Measurements from ENCODE around the gene ADAM33.

Gene ADAM33

DNA sequence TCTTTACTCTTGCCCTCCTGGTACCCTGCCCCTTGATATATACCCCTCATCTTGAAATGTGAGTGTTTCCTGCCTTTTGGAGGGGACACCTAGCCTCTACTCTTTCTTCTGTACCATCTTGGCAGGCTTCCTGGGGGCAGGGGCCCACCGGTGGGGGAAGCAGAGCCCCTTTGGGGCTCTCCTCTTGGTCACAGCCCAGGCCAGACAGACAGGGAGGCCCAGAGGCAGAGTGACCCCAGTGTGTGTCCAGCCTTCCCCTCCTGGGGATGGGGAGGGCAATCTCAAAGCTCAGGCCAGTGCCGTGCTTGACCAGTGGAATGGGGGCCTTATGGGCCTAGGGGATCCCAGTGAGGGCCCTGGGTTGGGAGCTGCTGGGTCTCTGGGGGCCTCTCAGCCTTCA is 3.6 kb downstream of the ADAM33 start:
- Histone ChIP-seq H4K91ac (ENCODE audit: low read depth, low read length, poor library complexity) (no peak overlapping the region), H4K8ac (ENCODE audit: low read depth, low read length) (no peak overlapping the region), H3K4ac (ENCODE audit: low read length) (no peak overlapping the region), H3K14ac (ENCODE audit: low read length) (no peak overlapping the region), H2BK120ac (ENCODE audit: low read depth, low read length) (no peak overlapping the region), H3K4me3 (ENCODE audit: low read length in 2 of 2) (no peak overlapping the region), H3K9me3 (replicated peaks in 1 of 2; ENCODE audit: control insufficient read depth in 2 of 2, insufficient read depth in 1 of 2, low read depth in 1 of 2, low read length in 2 of 2) (no peaks in the 10 kb centered on the region), H3K23ac (ENCODE audit: low read depth, low read length, poor library complexity) (no peak overlapping the region), H2BK15ac (ENCODE audit: low read length) (peak overlapping the region; percentile 49), H3K36me3 (replicated peaks in 1 of 2; ENCODE audit: control insufficient read depth in 2 of 2, insufficient read depth in 2 of 2, low read length in 2 of 2) (no peaks in the 10 kb centered on the region), H3K4me2 (ENCODE audit: insufficient read depth, low read length, poor library complexity, severe bottlenecking) (no peak overlapping the region), H2AK5ac (ENCODE audit: low read depth, low read length) (no peak overlapping the region), H3K18ac (ENCODE audit: low read length) (no peak overlapping the region), H2BK5ac (ENCODE audit: low read length) (no peak overlapping the region), H3K9ac (ENCODE audit: low read depth, low read length, poor library complexity) (no peak overlapping the region), H2BK12ac (ENCODE audit: low read length) (no peak overlapping the region), H3K27ac (replicated peaks; ENCODE audit: low read length) (no peak overlapping the region), H2AFZ (ENCODE audit: low read length) (peak overlapping the region; percentile 71), H3K4me1 (ENCODE audit: control insufficient read depth in 2 of 2, insufficient read depth in 1 of 2, low read depth in 1 of 2, low read length in 2 of 2) (peaks cover 5 to 16% of the 10 kb centered on the region in 2 donors), H3K27me3 (ENCODE audit: control insufficient read depth in 3 of 3, insufficient read depth in 3 of 3, low read depth in 1 of 3, low read length in 3 of 3) (peaks cover under 1 to 84% (median 33%) of the 10 kb centered on the region in 3 experiments), H3K79me1 (ENCODE audit: low read depth, low read length) (peaks cover 3% of the 10 kb centered on the region)
- no CpG with 5 or more reads among the region's 2 CpGs for WGBS, 2 donors (ENCODE audit: extremely low coverage in 2 of 2, insufficient read length in 2 of 2, insufficient replicate concordance in 1 of 2)
- DNase-seq (ENCODE audit: low spot score) = no peak

DNA sequence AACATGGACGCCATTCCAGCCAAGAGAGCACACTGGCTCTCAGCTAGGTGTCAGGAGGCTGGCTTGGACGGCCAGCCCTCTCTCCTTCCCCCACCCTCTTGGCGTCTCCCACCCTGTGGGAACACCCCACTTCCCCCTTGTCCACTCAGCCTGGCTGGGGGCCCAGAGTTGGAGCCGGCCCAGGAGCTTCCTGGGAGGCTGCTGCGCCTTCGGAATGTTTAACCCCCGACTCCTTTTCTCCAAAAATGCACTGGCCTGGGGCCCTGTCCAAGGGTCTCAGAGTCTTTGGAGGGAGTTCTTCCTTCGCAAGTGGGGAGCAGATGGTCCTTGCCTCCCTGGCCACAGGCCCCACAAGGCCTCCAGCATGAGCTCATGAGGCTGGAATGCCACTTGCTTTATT is 4.1 kb downstream of the ADAM33 start:
- H3K4me3 ChIP-seq (ENCODE audit: low read length in 2 of 2) = no peak overlapping the region
- H3K4ac ChIP-seq (ENCODE audit: low read length) = no peak overlapping the region
- H3K14ac ChIP-seq (ENCODE audit: low read length) = no peak overlapping the region
- H3K27me3 ChIP-seq (ENCODE audit: control insufficient read depth in 3 of 3, insufficient read depth in 3 of 3, low read depth in 1 of 3, low read length in 3 of 3) = peaks cover 5 to 86% (median 37%) of the 10 kb centered on the region in 3 experiments
- H2BK12ac ChIP-seq (ENCODE audit: low read length) = no peak overlapping the region
- no peaks in the 10 kb centered on the region for H3K9me3 ChIP-seq (replicated peaks in 1 of 2; ENCODE audit: control insufficient read depth in 2 of 2, insufficient read depth in 1 of 2, low read depth in 1 of 2, low read length in 2 of 2)
- H3K4me1 ChIP-seq (ENCODE audit: control insufficient read depth in 2 of 2, insufficient read depth in 1 of 2, low read depth in 1 of 2, low read length in 2 of 2) = peaks cover 5 to 18% of the 10 kb centered on the region in 2 donors
- H3K4me2 ChIP-seq (ENCODE audit: insufficient read depth, low read length, poor library complexity, severe bottlenecking) = no peak overlapping the region
- no peak overlapping the region for H4K91ac ChIP-seq (ENCODE audit: low read depth, low read length, poor library complexity)
- peak overlapping the region; percentile 71 for H2AFZ ChIP-seq (ENCODE audit: low read length)
- H2BK15ac ChIP-seq (ENCODE audit: low read length) = peak overlapping the region; percentile 38
- no peak overlapping the region for H2BK5ac ChIP-seq (ENCODE audit: low read length)
- peak overlapping the region; percentile 9 for H2AK5ac ChIP-seq (ENCODE audit: low read depth, low read length)
- H4K8ac ChIP-seq (ENCODE audit: low read depth, low read length) = no peak overlapping the region
- no peak overlapping the region for H3K23ac ChIP-seq (ENCODE audit: low read depth, low read length, poor library complexity)
- no peak overlapping the region for H3K27ac ChIP-seq (replicated peaks; ENCODE audit: low read length)
- WGBS, 2 donors (ENCODE audit: extremely low coverage in 2 of 2, insufficient read length in 2 of 2, insufficient replicate concordance in 1 of 2) = no CpG with 5 or more reads among the region's 8 CpGs
- H3K36me3 ChIP-seq (replicated peaks in 1 of 2; ENCODE audit: control insufficient read depth in 2 of 2, insufficient read depth in 2 of 2, low read length in 2 of 2) = no peaks in the 10 kb centered on the region
- no peak for DNase-seq (ENCODE audit: low spot score)
- peaks cover 3% of the 10 kb centered on the region for H3K79me1 ChIP-seq (ENCODE audit: low read depth, low read length)
- no peak overlapping the region for H2BK120ac ChIP-seq (ENCODE audit: low read depth, low read length)
- H3K18ac ChIP-seq (ENCODE audit: low read length) = peak overlapping the region; percentile 55
- no peak overlapping the region for H3K9ac ChIP-seq (ENCODE audit: low read depth, low read length, poor library complexity)

DNA sequence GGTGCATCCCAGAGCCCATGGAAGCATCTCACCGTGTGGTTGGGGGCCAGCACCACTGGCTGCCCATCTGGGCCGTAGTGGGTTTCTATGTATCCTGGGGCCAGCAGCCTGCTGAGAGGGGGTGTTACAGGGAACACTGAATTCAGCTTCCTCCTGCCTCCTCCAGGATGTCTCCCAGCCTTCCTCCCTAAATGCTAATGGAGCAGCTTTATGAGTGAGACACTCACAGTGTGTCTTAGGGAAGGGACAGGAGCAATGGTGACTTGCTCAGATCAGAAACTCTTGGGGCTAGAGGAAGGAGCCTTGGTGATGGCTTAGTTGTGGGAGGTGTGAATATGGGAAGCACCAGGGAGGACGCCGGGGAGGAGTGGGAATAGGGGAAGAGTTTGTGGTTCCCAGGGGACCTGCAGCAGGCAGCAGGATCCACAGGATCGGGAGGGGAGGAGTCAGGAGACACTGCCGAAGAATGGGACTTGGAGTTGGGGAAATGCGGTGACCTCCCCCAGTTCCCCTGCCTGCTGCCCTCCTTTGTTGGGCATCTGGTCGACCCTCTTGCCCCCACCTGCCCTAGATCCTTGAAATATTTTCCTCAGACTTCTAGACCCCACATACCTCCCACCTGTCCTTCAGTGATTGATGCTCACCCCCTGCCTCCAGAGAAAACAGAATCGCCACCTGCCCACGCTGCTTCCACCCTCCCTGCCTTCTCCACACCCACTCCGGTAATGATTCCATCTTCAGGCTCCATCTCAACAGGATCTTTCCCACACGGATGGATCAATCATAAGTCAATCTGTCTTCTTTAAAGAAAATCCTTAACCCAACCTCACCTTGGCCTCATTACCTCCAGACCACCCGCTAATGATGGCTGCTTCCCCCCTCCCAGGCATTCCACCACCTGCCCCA is 6.6 kb downstream of the ADAM33 start:
- Histone ChIP-seq H3K4me1 (ENCODE audit: control insufficient read depth in 2 of 2, insufficient read depth in 1 of 2, low read depth in 1 of 2, low read length in 2 of 2) (peaks cover 0 to 7% of the 10 kb centered on the region in 2 donors), H3K36me3 (replicated peaks in 1 of 2; ENCODE audit: control insufficient read depth in 2 of 2, insufficient read depth in 2 of 2, low read length in 2 of 2) (no peaks in the 10 kb centered on the region), H2BK5ac (ENCODE audit: low read length) (no peak overlapping the region), H3K9ac (ENCODE audit: low read depth, low read length, poor library complexity) (no peak overlapping the region), H3K4ac (ENCODE audit: low read length) (no peak overlapping the region), H3K79me1 (ENCODE audit: low read depth, low read length) (no peaks in the 10 kb centered on the region), H3K23ac (ENCODE audit: low read depth, low read length, poor library complexity) (no peak overlapping the region), H3K27ac (replicated peaks; ENCODE audit: low read length) (no peak overlapping the region), H3K9me3 (replicated peaks in 1 of 2; ENCODE audit: control insufficient read depth in 2 of 2, insufficient read depth in 1 of 2, low read depth in 1 of 2, low read length in 2 of 2) (no peaks in the 10 kb centered on the region), H2BK120ac (ENCODE audit: low read depth, low read length) (no peak overlapping the region), H3K4me3 (ENCODE audit: low read length in 2 of 2) (no peak overlapping the region), H2BK15ac (ENCODE audit: low read length) (no peak overlapping the region), H2BK12ac (ENCODE audit: low read length) (no peak overlapping the region), H4K8ac (ENCODE audit: low read depth, low read length) (no peak overlapping the region), H3K14ac (ENCODE audit: low read length) (no peak overlapping the region), H3K18ac (ENCODE audit: low read length) (no peak overlapping the region), H2AK5ac (ENCODE audit: low read depth, low read length) (peak overlapping the region; percentile 88), H3K4me2 (ENCODE audit: insufficient read depth, low read length, poor library complexity, severe bottlenecking) (no peak overlapping the region), H2AFZ (ENCODE audit: low read length) (no peak overlapping the region), H3K27me3 (ENCODE audit: control insufficient read depth in 3 of 3, insufficient read depth in 3 of 3, low read depth in 1 of 3, low read length in 3 of 3) (peaks cover 5 to 88% (median 41%) of the 10 kb centered on the region in 3 experiments), H4K91ac (ENCODE audit: low read depth, low read length, poor library complexity) (no peak overlapping the region)
- no CpG with 5 or more reads among the region's 13 CpGs for WGBS, 2 donors (ENCODE audit: extremely low coverage in 2 of 2, insufficient read length in 2 of 2, insufficient replicate concordance in 1 of 2)
- no peak for DNase-seq (ENCODE audit: low spot score)

DNA sequence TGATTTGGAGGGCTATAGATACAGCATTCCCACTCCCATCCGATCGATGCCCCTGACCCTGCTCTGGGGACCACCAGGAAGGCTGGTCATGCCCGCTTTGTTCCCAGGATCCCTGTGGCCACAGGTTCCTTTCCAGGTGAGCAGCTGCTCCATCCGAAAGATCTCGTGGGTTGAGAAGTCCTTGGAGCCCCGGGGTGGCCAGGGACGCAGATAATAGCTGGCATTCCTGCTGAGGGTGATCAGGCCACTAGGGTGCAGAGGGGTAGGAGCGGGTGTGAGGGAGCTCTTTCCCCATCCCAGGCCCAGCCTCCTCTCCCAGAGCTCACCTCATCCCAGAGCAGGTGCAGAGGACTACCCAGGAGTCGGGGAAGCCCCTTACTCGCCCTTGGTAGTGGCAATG is 7.4 kb downstream of the ADAM33 start:
- no peaks in the 10 kb centered on the region for H3K79me1 ChIP-seq (ENCODE audit: low read depth, low read length)
- H3K4me1 ChIP-seq (ENCODE audit: control insufficient read depth in 2 of 2, insufficient read depth in 1 of 2, low read depth in 1 of 2, low read length in 2 of 2) = peaks cover 0 to 6% of the 10 kb centered on the region in 2 donors
- no peaks in the 10 kb centered on the region for H3K36me3 ChIP-seq (replicated peaks in 1 of 2; ENCODE audit: control insufficient read depth in 2 of 2, insufficient read depth in 2 of 2, low read length in 2 of 2)
- H3K27ac ChIP-seq (replicated peaks; ENCODE audit: low read length) = no peak overlapping the region
- H3K14ac ChIP-seq (ENCODE audit: low read length) = no peak overlapping the region
- no peak overlapping the region for H2AFZ ChIP-seq (ENCODE audit: low read length)
- peaks cover 5 to 87% (median 41%) of the 10 kb centered on the region in 3 experiments for H3K27me3 ChIP-seq (ENCODE audit: control insufficient read depth in 3 of 3, insufficient read depth in 3 of 3, low read depth in 1 of 3, low read length in 3 of 3)
- no peak overlapping the region for H3K4ac ChIP-seq (ENCODE audit: low read length)
- no peak overlapping the region for H2BK5ac ChIP-seq (ENCODE audit: low read length)
- no peak overlapping the region for H3K9ac ChIP-seq (ENCODE audit: low read depth, low read length, poor library complexity)
- no peak for DNase-seq (ENCODE audit: low spot score)
- H2BK12ac ChIP-seq (ENCODE audit: low read length) = no peak overlapping the region
- H3K4me3 ChIP-seq (ENCODE audit: low read length in 2 of 2) = no peak overlapping the region
- no peak overlapping the region for H4K8ac ChIP-seq (ENCODE audit: low read depth, low read length)
- no peak overlapping the region for H3K4me2 ChIP-seq (ENCODE audit: insufficient read depth, low read length, poor library complexity, severe bottlenecking)
- no peaks in the 10 kb centered on the region for H3K9me3 ChIP-seq (replicated peaks in 1 of 2; ENCODE audit: control insufficient read depth in 2 of 2, insufficient read depth in 1 of 2, low read depth in 1 of 2, low read length in 2 of 2)
- peak overlapping the region; percentile 88 for H2AK5ac ChIP-seq (ENCODE audit: low read depth, low read length)
- no peak overlapping the region for H4K91ac ChIP-seq (ENCODE audit: low read depth, low read length, poor library complexity)
- no peak overlapping the region for H3K23ac ChIP-seq (ENCODE audit: low read depth, low read length, poor library complexity)
- H3K18ac ChIP-seq (ENCODE audit: low read length) = no peak overlapping the region
- H2BK15ac ChIP-seq (ENCODE audit: low read length) = no peak overlapping the region
- no peak overlapping the region for H2BK120ac ChIP-seq (ENCODE audit: low read depth, low read length)
- WGBS, 2 donors (ENCODE audit: extremely low coverage in 2 of 2, insufficient read length in 2 of 2, insufficient replicate concordance in 1 of 2) = no CpG with 5 or more reads among the region's 10 CpGs
